B cell (primary cell): ENCODE measurements around the gene BBX.

Experiments
- EZH2 ChIP-seq: IDR thresholded peaks from 2 replicates; pipeline ENCODE4 v1.6.1; 2012; ENCODE audit warnings: borderline replicate concordance, low read depth, mild to moderate bottlenecking, moderate library complexity, low read length; ENCODE audit not compliant: insufficient read depth, poor library complexity, severe bottlenecking
- TF ChIP-seq, protein P1 (sequence below): fragments of 200-600 bp; IDR thresholded peaks from one replicate; pipeline ENCODE4 v1.8.0; 2022; ENCODE audit warnings: antibody characterized with exemption, mild to moderate bottlenecking

DNA sequence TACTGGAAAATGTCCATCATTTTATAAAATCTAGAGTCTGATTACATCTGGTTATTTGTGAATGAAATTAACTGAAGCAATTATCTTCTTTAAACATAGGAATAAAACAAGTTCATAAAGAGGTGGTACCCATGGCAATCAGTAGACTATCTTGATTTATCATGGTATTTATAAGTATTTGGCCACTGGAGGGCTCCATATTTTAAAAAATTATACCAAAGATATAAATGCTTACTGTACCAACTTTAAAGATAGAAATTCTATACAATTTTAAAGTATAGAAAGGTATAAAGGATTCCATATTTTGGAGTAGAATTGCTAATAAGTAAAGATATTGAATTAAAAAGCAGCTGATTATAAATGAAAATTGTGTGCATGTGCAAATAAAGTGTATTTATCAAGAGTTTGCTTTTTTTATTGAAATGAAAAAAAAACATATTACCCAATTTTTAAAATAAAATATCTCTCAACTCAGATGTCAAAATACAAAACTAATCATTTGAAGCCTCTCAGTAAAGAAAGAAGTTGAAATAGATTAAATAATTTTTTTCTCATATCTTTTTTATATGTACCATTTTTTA is 105.3 kb downstream of the BBX start:
- TF ChIP-seq, protein P1, sequence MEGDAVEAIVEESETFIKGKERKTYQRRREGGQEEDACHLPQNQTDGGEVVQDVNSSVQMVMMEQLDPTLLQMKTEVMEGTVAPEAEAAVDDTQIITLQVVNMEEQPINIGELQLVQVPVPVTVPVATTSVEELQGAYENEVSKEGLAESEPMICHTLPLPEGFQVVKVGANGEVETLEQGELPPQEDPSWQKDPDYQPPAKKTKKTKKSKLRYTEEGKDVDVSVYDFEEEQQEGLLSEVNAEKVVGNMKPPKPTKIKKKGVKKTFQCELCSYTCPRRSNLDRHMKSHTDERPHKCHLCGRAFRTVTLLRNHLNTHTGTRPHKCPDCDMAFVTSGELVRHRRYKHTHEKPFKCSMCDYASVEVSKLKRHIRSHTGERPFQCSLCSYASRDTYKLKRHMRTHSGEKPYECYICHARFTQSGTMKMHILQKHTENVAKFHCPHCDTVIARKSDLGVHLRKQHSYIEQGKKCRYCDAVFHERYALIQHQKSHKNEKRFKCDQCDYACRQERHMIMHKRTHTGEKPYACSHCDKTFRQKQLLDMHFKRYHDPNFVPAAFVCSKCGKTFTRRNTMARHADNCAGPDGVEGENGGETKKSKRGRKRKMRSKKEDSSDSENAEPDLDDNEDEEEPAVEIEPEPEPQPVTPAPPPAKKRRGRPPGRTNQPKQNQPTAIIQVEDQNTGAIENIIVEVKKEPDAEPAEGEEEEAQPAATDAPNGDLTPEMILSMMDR = no peak
- TF ChIP-seq EZH2 = no peak
